Measurements from ENCODE around the gene B3GNT5.
A peak's percentile ranks its signal among the peaks of the same experiment; 100 is the strongest.
"Not testable (repeated sequence)": the region's sequence is repeated elsewhere in the genome, so short reads cannot be mapped to it uniquely, and the experiment has no call there.

Gene B3GNT5, protein sequence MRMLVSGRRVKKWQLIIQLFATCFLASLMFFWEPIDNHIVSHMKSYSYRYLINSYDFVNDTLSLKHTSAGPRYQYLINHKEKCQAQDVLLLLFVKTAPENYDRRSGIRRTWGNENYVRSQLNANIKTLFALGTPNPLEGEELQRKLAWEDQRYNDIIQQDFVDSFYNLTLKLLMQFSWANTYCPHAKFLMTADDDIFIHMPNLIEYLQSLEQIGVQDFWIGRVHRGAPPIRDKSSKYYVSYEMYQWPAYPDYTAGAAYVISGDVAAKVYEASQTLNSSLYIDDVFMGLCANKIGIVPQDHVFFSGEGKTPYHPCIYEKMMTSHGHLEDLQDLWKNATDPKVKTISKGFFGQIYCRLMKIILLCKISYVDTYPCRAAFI

DNA sequence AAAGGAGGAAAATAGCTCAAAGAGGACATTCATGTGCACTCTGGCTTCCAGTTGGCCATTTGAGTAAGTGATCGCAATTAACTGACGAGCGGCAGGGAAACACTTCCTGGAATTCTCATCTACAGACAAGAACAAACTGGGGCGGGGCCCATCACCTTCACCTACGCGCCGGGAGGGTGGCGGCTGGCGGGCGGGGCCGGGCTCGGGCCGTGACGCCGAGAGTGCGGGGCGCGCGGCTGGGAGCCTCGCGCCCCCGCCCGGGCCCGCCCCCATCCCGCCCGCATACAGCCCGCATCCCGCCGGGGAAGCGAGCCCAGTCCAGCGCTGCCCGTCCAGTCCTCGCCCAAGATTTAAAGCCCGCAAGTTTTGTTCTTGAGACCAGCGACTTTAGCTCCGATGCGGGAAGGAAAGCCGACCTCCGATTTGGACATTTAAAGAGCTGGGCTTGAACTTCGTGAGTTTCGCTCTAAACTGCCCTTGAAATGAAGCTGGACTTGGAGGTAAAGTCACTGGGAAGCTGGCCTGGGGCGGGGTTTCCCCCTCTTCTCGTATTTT is at the start of gene B3GNT5:
TSS of gene B3GNT5 (plus strand) at position 281 of the 555 bp plus-strand sequence. CDS start 16,546 bp downstream, outside the sequence.
- DNase-seq, result peak; percentile 29 to 80

DNA sequence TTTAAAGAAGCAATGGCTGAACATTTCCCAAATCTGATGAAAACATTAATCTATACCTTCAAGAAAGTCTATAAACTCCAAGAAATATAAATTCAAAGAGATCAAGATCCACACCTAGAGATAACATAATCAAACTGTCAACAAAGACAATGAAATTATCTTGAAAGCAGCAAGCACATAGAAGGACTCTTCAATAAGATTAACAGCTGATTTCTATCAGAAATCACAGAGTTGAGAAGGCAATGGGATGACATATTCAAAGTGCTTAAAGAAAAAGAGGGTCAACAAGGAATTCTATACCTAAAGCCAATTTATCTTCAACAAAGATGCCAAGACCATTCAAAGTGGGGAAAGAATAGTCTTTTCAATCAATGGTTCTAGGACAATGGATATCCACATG is 49.4 kb upstream of the B3GNT5 start:
- no peak for DNase-seq

DNA sequence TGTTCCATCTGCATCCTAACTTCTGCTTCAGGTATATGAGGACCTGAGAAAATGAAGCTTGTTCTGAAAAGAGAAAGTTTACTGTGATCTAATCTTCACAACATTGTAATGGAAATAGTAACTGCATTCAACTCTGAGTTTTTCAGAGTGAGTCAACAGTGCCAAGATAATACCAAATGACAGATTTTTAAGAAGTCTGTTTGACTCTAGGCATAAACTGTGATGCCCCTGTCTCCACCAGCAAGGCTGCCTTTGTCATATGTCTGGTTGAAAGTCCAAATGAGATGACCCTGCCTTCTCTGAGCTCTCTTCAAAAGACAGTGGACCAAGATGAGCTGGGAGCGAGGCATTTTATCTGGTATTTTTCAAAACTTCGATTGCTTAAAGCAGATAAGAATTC is 44.8 kb upstream of the B3GNT5 start:
- no peak for DNase-seq

DNA sequence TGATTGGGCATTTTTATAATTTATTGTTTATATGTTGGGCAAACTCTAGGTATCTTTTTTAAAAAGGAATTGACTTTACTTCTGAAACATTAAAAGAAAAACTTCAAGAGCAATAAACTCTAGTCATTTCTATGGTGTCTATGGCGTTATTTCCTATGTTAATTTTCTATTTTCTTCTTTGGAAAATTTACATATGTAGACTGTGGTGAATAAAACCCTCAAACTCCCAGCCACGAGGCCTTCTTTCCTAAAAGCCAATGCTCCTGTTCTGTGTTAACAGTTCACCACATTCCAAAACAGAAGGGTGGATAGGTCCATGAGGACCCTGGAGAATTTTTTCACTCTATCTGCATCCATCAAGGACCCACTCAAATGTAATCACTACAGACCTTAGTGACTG is 44.3 kb upstream of the B3GNT5 start:
- no peak for DNase-seq

DNA sequence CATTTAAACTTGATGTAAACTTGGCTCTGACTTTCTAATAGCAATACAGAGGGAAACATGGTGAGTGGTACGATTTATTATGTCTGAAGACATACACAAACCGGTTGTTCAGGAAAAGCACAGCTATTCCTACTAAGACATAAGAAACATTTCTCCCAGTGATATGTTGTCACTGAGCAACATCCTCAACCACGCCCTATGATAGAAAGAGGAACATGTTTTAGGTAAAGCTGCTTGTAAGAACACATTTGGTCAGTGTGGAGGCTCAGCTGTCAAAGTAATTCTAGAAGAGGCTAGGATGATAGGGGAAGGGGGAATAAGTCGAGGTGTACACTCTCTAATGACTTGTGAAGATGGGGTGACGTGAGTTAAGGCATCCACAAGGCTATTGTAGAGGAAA is 42.7 kb upstream of the B3GNT5 start:
- DNase-seq, result no peak

DNA sequence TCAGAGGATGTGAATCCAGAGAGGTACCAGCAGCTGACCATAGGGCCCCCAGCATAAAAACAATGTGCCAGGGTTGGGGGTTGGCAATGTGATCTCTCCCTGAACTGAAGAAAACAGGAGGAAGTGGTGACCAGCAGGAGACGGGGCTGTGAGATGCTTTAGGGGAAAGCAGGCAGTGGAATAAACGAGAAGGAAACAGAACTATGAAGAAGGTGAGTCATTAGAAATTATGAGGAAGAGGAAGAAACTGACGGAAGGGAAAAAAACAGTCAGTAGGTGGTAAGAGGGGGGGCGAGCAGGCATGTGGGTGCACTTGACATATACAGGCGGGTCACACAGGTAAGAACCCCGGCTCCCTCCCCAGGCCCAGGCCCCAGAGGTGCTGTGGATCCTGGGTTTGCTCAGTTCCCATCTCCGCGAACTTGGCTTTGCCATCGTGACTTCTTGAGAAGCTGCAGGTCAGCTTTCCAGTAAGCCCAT is 42.2 kb upstream of the B3GNT5 start:
- no peak for DNase-seq

DNA sequence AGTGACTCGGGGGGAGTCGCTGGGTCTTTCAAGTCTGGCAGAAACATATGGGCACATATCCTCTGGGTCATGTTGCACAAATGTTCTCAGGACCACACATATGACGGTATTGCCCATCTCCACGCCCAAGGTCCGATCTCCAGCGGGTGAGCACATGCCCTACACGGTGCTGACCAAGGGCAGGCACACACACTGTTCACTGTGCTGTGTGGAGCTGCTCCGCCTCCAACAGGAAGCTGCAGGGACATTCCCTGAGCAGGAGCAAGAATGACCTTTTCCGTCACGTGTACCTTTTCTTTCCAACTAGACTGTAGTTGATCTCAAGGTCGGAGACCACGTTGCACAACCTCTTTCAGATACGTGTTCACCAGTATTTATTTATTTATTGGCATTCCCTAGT is 41.7 kb upstream of the B3GNT5 start:
- DNase-seq, result no peak

DNA sequence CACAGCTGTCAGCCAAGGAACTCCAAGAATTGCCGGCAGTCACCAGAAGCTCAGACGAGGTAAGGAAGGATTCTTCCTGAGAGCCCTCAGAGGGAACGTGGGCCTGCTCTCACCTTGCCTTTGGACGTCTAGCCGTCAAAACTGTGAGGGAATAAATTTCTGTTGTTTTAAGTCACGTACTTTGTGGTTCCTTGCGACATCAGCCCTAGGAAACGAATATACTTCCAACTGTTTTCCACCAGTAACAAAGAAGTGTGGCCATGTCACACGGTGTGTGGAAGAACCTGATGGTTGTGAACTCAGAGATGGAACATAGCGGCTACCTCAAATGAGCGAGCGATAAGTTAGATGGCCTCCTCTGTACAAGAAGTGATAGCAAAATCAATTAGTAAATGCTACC is 41.0 kb upstream of the B3GNT5 start:
- DNase-seq, result no peak

DNA sequence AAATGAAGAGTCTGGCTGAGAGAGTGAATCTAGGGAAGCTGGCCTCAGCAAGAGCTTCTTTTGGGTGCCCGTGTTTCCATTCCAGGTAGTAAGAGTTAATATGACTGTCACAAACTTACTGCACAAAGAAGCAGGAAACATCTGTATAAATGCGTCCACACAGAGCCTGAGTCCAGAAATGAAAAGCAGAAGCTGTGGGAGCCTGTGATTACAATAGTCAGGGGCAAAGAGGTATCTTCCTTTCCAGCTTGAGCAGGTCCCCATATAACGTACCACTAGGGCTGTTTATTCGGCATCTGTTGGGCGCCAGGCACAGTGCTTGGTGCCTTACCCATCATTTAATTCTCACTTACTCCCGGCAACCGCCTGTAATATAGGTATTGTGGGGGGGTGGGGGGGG is 40.5 kb upstream of the B3GNT5 start:
- no peak for DNase-seq

DNA sequence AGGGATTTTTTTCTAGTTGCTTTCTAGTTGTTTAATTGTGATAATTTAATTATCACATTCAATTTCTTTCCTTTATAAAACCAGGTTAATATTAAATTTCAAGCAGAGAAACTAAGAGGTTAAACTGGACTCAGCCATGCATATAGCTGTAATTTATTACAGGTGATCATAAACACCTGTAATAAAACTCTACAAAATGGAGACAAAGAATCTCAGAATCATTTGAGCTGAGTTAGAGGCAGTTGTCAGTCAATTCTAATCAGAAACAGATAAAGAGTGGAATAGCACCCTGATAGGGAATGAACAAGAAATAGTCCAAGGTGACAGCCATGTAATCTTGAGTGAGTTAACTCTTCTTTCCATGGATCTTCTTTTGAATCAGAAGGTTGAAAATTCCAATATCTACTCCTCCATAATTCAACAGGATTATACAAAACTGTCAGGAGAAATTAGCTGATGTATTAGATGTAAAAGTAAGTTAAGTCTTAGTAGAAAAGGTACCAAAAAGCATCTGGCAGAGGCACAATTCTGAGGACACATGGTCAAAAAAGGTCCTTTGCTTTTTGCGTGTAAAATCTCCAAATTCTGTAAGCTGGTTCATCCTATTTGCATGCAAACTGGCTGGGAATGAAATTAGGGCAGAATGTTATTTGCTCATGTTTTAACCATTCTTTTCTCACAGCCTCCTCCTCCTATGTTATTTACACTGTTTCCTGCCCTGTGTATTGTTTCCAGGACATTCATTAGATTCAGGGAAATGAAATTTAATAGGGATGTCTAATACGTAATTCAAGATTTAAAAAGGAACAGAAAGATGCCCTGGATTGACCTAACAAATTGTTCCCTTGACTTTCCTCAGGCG is 39.4 kb upstream of the B3GNT5 start:
- peak in 1 of 2 experiments; percentile 49 for DNase-seq

DNA sequence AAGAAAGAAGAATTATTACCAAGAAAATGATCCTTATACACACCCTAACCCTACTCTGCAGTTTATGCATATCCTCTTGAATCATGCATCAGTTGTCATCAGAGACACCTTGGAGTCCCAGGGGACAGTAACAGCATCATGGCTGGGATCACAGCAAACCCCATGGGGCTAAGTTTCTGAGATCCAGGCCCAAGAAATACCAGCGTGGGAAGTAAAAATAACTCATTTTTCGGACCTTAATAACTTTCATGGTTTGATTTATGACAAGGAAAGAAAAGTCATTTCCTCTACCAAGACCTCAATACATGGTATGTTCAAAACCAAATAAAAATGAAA is 38.8 kb upstream of the B3GNT5 start:
- peak in 1 of 2 experiments; percentile 49 for DNase-seq

DNA sequence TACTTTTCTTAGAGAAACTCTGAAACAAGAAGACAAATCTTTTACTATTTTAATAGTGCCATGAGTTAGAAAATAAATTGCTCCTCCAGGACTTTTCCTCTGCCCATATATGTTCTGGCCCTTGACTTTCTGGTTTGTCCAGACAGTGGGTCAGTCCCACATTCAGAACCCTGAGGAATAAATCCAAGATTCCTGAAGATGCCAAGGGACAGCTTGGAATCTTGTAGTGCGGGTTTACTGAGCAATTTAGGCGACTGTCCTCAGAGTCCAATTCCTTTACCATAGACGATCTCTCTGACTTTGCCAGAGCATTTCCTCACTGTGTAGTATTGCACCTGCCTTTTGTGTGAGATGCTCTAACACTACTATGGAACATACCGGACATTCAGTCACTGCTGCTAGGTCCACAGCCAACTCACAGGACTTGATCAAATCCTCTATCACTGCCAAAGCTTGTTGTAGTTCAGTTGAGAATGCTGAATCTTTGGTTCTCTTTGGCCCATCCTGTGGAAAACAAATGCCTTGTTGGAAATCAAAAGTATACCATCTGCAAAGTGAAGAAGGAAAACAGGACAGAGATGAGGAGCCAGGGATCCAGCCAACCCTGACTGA is 37.4 kb upstream of the B3GNT5 start:
- no peak for DNase-seq

DNA sequence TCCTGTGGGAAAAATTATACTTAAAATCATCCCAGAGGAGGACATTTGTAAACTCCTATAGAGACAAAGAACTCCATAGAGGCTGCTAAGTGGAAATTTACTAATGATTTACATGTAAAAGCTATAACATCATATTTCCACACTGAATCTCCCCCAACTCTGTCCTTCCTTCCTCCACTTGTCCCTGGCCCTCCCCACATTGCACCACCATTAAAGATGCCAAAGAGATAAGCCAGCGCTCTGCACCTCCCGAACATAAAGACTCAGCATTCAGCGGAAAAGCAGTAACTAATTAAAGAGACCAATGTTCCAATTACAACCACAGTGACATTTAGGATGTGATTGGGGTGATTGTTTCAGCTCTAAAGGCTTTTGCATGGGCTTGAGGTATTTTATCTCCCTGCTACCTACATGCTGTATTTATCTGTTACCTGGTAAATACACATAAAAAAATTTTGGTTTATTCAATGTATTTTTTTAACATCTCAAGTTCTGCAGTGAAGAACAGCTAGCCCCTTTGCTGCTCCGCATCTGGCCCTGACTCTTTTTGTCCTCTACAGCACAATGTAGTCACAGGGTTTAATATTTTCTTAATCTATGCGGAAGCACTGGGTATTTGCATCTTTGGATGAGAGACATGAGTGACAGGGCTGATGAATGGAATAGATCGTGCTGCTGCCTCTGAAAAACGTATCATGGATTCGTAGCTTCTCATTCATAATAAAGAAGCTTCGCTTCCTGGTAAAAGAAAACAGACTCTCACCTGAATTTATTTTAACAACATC is 35.3 kb upstream of the B3GNT5 start:
- peak; percentile 93 to 95 for DNase-seq

DNA sequence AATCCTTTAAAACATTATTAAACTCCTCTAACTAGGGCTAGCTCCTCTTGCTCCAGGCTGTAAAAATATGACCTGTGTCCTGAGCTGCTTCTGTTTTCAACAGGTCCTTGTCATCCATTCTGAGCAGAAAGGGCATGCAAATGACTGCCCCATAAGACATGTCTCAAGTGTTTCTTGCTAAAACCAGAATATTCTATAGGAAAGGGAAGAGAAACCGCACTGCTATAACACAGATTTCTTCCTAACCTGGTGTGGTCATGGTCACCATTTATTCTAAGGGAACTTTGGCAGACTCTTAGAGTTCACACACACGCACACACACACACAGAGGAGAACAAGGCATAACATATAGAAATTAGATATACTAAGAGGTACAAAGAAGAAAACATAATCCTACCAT is 34.2 kb upstream of the B3GNT5 start:
- DNase-seq, result no peak

DNA sequence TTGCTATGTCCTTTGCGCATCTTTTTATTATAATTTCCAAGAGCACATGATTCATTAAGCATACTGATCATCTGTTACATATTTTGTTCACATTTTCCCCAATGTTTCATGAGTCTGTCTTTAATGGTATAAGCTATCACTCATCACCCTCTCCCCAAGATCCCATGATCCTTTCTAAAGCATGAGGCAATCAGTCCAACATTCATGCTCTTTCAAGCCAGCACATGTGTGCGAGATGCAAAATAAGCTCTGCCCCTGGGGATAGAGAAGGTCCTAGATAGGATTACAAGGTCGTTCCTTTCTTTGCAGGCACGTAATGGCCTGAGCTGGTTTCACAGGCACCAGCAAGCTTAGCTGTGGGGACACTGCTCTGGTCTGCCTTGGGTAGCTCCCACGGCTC is 32.2 kb upstream of the B3GNT5 start:
- DNase-seq, result peak; percentile 82 to 93

DNA sequence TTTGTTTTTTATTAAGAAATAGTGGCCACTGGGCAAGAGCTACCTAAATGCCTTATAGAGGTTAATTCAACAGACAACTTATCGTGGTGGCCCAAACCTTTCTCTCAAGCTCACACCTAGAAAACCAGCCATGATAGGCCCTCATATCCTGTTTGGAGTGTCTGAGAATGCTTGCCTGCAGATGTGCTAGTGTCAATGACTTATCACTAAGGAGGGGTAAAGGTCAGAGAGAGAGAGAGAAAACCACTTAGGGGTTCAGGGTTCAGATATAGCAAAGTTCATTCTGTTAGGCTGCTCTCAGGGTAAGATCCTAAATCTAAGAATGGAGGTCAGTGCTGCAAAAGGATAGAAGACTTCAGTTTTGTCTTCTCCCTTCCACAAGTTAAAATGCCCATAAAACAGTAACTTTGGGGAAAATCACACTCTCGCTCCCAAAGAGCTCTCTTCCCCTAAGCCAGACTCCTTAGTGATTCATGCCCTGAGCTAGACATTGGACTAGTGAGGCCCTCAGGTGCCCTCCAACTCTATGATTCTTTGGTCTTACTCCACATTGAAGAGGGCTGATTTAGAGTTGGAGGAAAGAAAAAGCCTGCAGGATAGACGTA is 30.3 kb upstream of the B3GNT5 start:
- no peak for DNase-seq

DNA sequence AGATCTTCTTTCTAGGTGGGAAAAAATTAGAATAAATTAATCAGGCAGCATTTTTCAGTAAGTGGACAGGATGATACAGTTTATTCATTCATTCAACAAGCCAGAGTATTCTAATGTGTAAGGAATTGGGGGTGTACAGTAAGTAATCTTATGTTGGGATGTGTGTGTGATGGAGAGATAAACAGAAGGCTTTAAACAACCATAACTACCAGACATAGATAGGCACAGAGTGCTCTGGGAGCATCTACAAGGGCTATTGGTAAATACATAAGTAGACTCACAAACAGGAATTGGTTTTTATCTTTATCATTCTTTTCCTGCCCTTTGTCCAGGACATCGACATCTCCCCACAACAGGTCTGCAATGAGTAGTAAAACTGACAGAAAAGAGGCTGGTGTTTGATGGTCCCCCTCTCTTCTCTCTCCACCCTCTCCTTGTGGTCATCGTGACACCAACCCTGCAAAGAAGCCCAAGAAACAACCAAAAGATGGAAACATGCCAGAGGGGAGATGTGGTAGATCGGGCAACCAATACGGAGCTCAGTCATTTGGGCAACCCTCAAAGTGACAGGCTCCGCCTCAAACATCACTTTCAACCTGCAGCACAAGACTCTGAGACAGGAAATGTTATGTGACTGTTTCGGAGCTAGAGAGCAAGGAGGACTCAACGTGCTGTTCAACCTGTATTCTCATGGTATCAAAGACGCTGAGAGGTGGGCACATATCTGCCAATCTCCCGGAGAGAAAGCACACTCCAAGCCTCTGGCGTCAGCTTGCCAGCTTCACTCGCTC is 28.7 kb upstream of the B3GNT5 start:
- no peak for DNase-seq

DNA sequence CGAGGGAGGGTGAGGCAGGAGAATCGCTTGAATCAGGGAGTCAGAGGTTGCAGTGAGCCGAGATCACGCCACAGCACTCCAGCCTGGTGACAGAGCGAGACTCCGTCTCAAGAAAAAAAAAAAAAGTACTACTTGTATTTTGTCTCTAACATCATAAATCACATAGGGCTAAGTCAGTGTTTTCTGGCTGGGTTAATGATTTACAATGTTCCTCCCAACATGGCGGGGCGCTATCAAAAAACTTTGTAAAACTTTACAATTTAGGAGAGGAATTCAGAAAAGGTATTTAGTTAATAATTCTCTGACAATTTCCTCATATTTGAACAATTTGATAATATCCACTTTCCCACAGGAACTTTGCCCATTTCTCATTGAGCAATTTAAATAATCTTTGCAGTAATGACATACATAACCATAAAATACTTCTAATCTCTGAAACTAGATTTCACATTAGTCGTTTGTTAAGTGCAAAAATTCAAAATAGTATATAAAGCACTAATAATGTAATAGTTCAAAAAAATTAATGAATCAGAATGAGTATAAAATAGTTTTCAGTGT is 26.6 kb upstream of the B3GNT5 start:
- DNase-seq, result no peak

DNA sequence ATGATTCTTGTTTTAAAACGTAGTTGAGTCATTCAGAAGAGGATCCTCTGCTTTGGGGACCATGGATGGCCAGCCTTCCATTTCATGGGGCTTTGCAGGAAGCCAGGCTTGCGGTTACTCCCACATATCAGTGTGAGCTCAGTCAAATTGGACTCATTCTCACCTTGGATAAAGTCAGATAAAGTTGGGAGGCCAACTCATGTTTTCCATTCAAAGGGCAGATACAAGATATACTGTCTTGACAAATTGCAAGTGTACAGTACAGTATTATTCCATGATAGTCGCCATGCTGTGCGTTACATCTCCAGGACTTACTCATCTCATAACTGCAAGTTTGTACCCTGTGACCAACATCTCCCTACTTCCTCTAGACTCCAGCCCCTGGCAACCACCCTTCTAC is 25.5 kb upstream of the B3GNT5 start:
- no peak for DNase-seq

DNA sequence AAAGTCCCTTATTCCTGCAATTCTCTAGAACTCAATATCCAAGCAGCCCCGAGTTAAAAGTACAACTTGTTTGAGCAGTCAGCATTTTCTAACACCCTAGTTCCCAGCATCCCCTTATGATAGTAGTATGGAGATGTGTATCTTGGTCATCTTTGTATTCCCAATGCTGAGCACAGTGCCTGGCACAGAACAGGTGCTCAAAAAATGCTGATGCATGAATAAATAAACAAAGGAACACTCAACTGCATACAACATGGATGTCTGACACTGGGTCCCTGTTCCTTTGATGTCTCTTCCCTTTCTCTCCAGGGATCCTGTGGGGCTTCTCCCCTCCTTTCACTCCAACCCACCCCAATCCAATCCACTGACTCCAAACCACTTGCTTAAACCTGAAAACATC is 23.9 kb upstream of the B3GNT5 start:
- DNase-seq, result no peak

DNA sequence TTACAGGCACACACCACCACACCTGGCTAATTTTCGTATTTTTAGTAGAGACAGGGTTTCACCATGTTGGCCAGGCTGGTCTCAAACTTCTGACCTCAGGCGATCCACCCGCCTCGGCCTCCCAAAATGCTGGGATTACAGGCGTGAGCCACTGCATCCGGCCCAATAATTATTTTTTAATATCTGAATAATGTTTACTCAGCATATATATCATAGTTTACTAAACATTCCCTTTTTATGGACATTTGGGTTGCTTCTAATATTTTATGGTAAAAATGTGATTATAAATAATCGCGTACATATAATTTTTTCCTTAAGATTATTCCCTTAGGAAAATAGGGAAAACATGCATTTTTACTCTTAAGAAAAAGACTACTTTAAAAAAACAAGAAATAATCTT is 22.8 kb upstream of the B3GNT5 start:
- not testable (repeated sequence) for DNase-seq

Data from NCI-H526 (cell line).